ENCODE measurements around the gene NTRK2.
A peak's percentile ranks its signal among the peaks of the same experiment; 100 is the strongest.

NTRK2 gene

DNA sequence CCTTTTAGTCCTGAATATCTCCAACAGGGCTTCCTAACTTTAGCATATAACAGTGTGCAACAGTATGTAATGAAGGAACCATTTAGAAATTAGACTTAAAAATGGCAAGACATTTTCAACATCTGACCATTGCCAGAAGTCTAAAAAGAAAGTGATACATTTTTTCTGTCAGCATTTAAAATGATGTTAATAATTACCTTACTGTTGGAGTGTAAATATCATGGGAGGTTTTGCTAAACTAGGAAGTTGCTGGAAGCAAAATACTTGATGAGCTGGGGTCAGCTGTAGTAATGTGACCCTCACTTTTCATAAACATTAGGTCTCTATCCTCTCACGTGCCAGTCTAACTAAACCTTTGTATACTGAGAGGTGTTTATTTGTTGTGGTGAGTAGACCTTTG, 68.8 kb downstream of the NTRK2 start:
- Mint-ChIP-seq H3K27me3 (no peaks in the 10 kb centered on the region), H3K27ac (no peak overlapping the region)
- no peak for ATAC-seq

DNA sequence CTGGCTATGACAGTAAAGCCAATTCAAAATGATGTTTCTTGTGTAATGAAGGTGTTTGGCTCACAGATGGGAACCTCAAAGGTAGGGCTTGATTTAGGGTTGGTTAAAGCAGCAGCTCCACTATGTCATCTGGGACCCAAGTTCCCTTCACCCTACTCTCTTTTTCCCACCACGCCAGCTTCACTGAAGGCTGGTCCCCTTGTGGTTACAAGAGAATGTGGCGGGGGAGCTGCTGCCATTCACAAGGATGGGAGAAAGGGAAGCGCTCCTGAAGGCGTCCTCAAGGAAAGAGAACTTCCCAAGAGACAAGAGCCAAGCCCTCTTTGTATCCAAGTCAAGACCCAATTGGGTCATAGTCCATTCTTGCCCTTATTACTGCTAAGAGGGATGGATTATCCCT, 72.7 kb downstream of the NTRK2 start:
- no peak overlapping the region for H3K4me3 Mint-ChIP-seq
- no peaks in the 10 kb centered on the region for H3K4me1 Mint-ChIP-seq
- no peak for ATAC-seq
- H3K27ac Mint-ChIP-seq = no peak overlapping the region
- H3K27me3 Mint-ChIP-seq = no peaks in the 10 kb centered on the region
- H3K9me3 Mint-ChIP-seq = no peaks in the 10 kb centered on the region
- H3K36me3 Mint-ChIP-seq = no peaks in the 10 kb centered on the region

More for the DNA sequence above, 68.8 kb downstream of the NTRK2 start:
- Mint-ChIP-seq H3K4me3 (no peak overlapping the region), H3K4me1 (no peaks in the 10 kb centered on the region), H3K9me3 (peaks cover 4% of the 10 kb centered on the region), H3K36me3 (no peaks in the 10 kb centered on the region)

DNA sequence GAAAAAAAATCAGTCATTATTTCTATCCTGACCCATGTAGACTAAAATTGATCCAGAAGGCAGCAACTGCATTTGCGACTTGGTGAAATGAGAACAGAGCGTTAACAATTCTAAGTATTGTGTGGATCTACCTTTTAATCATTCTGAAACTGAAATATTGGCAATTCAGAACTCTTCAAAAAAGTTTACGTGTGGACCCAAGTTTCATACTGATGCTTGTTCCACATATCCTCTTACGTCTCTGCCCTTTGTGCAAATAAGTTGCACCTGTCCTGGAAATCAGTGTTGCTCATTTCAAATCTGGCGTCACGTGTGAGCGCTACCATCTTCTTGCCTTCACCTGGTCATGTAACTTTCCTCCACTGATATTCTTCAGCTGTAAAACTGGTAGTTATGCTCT, 74.7 kb downstream of the NTRK2 start:
- no peak overlapping the region for H3K27ac Mint-ChIP-seq
- H3K9me3 Mint-ChIP-seq = peaks cover 2% of the 10 kb centered on the region
- H3K4me3 Mint-ChIP-seq = no peak overlapping the region
- ATAC-seq = peak; percentile 57
- no peaks in the 10 kb centered on the region for H3K36me3 Mint-ChIP-seq
- no peaks in the 10 kb centered on the region for H3K4me1 Mint-ChIP-seq
- H3K27me3 Mint-ChIP-seq = no peaks in the 10 kb centered on the region

DNA sequence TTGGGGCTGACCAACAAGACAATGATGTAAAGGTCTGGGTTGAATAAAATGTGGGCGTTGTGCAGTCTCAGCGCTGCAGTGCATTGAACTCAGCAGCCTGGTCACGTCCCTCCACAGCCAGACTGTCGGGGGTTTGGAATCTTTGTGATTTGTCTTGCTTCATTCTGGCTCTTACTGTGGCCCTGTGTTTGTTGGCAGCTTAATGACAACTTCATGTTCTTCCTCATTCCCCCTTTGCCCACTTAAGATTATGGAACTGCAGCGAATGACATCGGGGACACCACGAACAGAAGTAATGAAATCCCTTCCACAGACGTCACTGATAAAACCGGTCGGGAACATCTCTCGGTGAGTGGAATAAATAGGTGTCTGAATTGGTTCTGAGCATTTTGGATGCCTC, 75.2 kb downstream of the NTRK2 start:
- H3K9me3 Mint-ChIP-seq = peaks cover 2% of the 10 kb centered on the region
- no peak for ATAC-seq
- no peak overlapping the region for H3K27ac Mint-ChIP-seq
- no peaks in the 10 kb centered on the region for H3K4me1 Mint-ChIP-seq
- no peaks in the 10 kb centered on the region for H3K36me3 Mint-ChIP-seq
- no peak overlapping the region for H3K4me3 Mint-ChIP-seq
- H3K27me3 Mint-ChIP-seq = no peaks in the 10 kb centered on the region

DNA sequence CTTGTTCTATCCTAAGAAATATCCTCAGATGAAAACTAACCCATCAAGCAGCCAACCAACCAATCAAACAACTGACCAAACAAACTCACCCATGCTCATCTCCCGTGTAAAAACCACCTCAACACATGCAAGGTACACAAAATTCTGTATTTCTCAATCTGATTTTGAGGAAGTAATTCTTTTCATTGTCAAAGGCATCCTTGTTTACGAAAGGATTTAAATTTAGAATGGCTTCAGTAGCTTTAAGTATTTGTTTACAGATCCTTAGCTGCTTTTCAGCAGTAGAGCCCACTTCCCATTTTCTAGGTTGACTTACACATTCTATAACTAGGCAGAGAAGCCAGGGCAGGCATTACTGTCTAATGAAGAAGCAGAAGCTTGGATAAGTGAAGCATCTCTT, 78.6 kb downstream of the NTRK2 start:
- Mint-ChIP-seq H3K36me3 (no peaks in the 10 kb centered on the region), H3K27me3 (no peaks in the 10 kb centered on the region), H3K27ac (no peak overlapping the region), H3K9me3 (peaks cover 2% of the 10 kb centered on the region), H3K4me1 (peaks cover 6% of the 10 kb centered on the region), H3K4me3 (no peak overlapping the region)
- no peak for ATAC-seq

DNA sequence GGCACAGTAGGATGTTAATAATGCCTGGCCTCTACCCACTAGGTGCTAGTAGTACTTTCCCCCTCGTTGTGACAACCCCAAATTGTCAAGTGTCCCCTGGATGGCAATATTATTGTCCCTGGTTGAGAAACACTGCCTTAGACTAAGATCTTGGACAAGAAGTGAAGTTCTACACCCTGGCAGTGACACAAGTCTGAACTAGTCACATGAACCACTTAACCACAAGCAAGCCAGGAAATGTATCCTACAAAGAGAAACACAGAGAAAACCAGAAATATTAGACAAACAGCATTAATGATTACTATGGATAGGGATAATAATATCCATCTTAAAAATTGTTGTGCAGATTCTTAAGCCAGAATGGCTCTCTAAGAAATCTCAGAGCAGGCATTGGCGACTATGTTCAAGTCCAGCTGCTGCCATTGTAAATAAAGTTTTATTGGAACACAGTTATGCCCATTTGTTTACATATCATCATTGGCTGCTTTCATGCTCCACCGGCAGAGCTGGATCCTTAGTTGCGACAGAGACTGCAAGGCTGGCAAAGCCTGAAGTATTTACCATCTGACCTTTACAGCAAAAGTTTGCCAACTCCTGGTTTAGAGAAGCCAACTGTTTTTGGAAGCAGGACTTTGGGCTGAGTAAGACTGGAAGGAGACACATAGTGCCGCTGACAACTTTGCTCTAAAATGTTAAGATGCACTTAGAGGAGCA, 80.8 kb downstream of the NTRK2 start:
- Mint-ChIP-seq H3K27ac (no peak overlapping the region), H3K27me3 (no peaks in the 10 kb centered on the region), H3K9me3 (peaks cover 2% of the 10 kb centered on the region), H3K36me3 (no peaks in the 10 kb centered on the region), H3K4me1 (peaks cover 18% of the 10 kb centered on the region), H3K4me3 (no peak overlapping the region)
- ATAC-seq = no peak

DNA sequence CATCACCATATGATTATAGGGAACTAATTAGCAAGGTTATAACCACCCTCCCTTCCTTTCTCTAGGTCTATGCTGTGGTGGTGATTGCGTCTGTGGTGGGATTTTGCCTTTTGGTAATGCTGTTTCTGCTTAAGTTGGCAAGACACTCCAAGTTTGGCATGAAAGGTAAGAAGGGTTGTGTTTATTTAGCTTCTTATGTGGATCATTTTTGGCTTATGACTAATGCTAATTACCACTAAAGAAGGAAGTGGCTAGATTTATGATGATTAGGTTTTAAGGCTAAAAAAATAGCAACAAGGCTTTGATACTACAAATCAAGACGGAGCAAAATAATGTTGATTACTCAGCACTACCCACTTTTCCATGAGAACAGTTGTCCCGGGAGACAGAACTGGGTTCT, 82.4 kb downstream of the NTRK2 start:
- no peak for ATAC-seq
- peaks cover 18% of the 10 kb centered on the region for H3K4me1 Mint-ChIP-seq
- H3K27me3 Mint-ChIP-seq = no peaks in the 10 kb centered on the region
- no peak overlapping the region for H3K27ac Mint-ChIP-seq
- H3K36me3 Mint-ChIP-seq = no peaks in the 10 kb centered on the region
- peaks cover 2% of the 10 kb centered on the region for H3K9me3 Mint-ChIP-seq
- H3K4me3 Mint-ChIP-seq = no peak overlapping the region

DNA sequence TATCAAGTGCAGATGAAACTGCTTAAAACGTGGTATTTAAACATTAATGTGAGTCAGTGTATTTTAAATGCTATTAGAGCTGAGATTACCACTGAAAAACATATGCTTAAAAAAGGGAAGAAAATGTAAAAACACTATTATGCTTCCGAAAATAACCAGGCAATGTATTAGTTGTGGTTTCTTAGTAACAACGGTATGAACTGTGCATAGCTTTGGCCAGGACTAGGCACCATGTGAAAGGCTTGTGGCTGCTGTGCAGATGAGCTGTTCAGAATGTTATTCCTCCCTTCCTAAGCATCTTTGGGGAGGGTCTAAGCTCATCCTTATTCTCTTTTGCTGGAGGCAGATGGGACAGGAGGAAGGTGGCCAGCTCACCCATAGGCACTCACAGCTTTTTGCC, 84.9 kb downstream of the NTRK2 start:
- H3K27me3 Mint-ChIP-seq = no peaks in the 10 kb centered on the region
- no peak overlapping the region for H3K27ac Mint-ChIP-seq
- H3K9me3 Mint-ChIP-seq = no peaks in the 10 kb centered on the region
- no peaks in the 10 kb centered on the region for H3K36me3 Mint-ChIP-seq
- H3K4me1 Mint-ChIP-seq = peaks cover 23% of the 10 kb centered on the region
- H3K4me3 Mint-ChIP-seq = no peak overlapping the region
- ATAC-seq = no peak

DNA sequence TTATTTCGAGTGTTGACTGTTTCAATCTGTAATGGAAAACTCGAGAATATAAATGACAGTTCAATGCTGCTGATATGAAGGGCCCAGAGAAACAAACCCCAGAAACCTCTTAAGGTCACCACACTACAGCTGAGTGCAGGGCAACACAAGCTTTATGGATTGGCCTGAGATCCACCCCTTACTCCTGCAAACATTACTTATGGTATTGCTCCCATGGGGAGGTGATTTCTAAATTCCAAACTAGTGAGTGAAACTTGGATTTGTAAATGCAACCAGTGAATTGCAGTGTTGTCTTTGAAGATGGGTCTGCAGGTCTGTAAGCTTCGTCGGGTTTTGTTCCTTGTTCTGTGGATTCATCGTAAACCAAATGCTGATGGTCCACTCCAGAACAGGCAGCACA, 85.4 kb downstream of the NTRK2 start:
- H3K9me3 Mint-ChIP-seq = no peaks in the 10 kb centered on the region
- H3K27ac Mint-ChIP-seq = no peak overlapping the region
- H3K4me1 Mint-ChIP-seq = peaks cover 27% of the 10 kb centered on the region
- ATAC-seq = no peak
- H3K36me3 Mint-ChIP-seq = no peaks in the 10 kb centered on the region
- H3K27me3 Mint-ChIP-seq = no peaks in the 10 kb centered on the region
- no peak overlapping the region for H3K4me3 Mint-ChIP-seq

DNA sequence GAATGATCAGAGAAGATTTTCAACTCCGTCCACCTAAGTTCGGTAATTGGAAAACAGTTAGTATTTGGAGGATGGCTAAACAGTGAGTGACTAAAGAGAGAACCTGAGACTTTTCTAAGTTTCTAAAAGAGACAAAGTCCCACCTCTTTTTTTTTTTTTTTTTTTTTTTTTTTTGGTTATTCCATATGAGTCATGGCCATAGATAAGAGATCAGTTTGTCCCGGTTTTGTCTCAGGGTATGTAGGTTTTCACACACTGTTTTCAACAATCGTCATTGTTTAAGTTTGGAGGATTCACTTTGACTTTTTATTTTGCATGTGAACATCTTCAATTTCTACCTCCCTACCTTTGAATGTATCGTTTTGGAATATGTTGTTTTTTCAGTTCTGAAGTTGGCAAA, 85.9 kb downstream of the NTRK2 start:
- H3K4me1 Mint-ChIP-seq = peaks cover 28% of the 10 kb centered on the region
- no peaks in the 10 kb centered on the region for H3K36me3 Mint-ChIP-seq
- H3K9me3 Mint-ChIP-seq = no peaks in the 10 kb centered on the region
- H3K27me3 Mint-ChIP-seq = no peaks in the 10 kb centered on the region
- no peak overlapping the region for H3K4me3 Mint-ChIP-seq
- no peak overlapping the region for H3K27ac Mint-ChIP-seq
- ATAC-seq = no peak

DNA sequence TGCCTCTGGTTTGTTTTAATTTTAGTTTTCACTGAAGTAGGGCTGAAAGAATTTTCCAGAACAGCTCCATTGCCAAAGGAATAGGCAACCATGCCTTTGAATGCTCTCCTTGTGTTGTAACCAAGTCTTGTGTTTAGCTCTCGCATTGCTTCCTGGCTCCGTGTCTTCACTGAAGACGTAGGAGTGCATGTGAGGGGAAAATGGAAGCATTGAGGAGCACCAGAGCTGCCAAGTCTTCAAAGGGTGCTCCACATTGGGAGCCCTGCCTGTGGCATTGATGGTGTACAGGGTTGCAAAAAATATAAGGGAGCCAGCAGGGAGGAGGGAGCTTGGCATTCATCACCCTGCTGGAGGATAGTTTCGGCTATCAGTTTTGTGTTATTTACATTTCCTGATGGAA, 86.6 kb downstream of the NTRK2 start:
- H3K36me3 Mint-ChIP-seq = no peaks in the 10 kb centered on the region
- no peaks in the 10 kb centered on the region for H3K27me3 Mint-ChIP-seq
- ATAC-seq = no peak
- peaks cover 28% of the 10 kb centered on the region for H3K4me1 Mint-ChIP-seq
- H3K9me3 Mint-ChIP-seq = no peaks in the 10 kb centered on the region
- H3K27ac Mint-ChIP-seq = no peak overlapping the region
- H3K4me3 Mint-ChIP-seq = no peak overlapping the region

DNA sequence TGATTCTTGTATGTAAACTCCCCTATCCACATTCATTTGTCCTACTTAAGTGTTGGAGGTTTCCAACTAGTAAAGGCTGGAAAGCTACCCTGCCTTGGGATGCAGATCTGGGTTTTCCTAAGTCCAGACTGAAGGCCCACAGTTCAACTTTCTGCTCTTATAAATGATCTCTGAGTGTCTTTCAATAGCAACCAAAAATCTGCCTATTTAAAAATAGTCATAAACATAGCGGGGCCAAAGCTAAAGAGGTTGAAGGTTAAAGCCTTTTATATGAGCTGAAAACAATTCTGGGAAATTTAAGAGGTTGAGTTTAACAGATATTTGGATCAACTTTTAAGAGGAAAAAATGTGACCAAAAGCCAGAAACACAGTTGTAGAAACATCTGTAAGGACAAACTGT, 87.2 kb downstream of the NTRK2 start:
- no peak overlapping the region for H3K27ac Mint-ChIP-seq
- no peak overlapping the region for H3K4me3 Mint-ChIP-seq
- H3K27me3 Mint-ChIP-seq = no peaks in the 10 kb centered on the region
- no peaks in the 10 kb centered on the region for H3K36me3 Mint-ChIP-seq
- H3K4me1 Mint-ChIP-seq = peaks cover 26% of the 10 kb centered on the region
- ATAC-seq = no peak
- H3K9me3 Mint-ChIP-seq = no peaks in the 10 kb centered on the region

DNA sequence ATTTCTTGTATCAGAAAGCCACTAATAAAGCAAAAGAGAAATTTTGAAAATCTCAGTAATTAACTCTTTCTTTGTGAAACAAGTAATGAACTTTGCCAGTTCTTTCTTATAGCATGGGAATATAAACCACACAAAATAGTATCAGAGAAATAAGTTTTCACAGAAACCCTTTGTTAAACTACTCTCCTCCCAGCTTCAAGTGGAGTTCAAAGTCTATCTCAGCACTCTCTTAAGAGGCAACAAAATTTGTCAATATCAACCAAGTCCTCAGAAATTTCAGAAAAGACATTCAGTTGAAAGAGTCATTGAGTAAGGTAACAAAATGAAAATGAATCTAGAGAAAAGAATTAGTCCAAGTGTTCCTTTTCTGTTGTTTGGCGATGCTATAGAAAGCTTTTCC, 89.3 kb downstream of the NTRK2 start:
- Mint-ChIP-seq H3K4me1 (peaks cover 22% of the 10 kb centered on the region), H3K27me3 (no peaks in the 10 kb centered on the region), H3K4me3 (no peak overlapping the region), H3K27ac (peak overlapping the region; percentile 66), H3K9me3 (no peaks in the 10 kb centered on the region), H3K36me3 (no peaks in the 10 kb centered on the region)
- ATAC-seq = no peak

DNA sequence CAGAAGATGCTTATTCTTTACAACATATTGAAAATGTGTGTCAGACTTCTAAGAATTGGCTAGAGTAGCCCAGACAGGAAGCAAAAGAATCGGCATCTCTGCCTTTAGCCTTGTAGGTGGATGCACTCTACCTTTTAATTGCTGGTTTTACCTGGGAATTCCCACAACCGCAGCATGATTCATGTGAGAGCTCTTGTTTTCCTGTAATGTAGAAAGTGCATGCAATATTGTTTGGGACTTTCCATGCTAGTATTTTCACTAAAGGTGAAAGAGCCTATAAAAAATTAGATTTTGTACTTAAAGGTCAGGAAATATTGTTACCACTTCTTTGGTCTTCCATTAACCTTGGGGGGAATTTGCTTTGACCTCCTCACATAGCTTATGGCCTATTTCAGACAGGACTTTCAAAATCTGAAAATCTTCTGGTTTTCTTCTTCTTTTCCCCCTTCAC, 89.8 kb downstream of the NTRK2 start:
- no peaks in the 10 kb centered on the region for H3K27me3 Mint-ChIP-seq
- H3K4me1 Mint-ChIP-seq = peaks cover 18% of the 10 kb centered on the region
- H3K4me3 Mint-ChIP-seq = peak overlapping the region; percentile 12
- peak overlapping the region; percentile 66 for H3K27ac Mint-ChIP-seq
- H3K9me3 Mint-ChIP-seq = no peaks in the 10 kb centered on the region
- H3K36me3 Mint-ChIP-seq = no peaks in the 10 kb centered on the region
- ATAC-seq = peak; percentile 86

DNA sequence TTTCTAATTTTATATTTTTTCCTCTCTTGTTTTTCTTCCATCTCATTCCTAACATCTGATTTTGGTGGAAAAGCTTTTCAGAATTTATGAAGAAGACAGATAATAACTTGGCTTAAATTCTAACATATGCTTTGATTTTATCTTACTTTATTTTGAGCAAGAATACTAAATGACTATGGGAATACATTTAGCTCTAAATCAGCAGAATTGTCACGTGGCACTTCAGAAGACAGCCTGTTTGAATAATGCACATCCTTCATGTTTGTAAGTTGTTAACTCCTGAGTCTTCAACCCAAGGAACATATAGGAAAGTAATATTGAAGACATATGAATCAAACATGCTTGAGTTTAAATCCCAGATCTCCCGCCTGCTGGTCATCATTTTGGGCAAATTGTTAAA, 90.3 kb downstream of the NTRK2 start:
- Mint-ChIP-seq H3K27ac (peak overlapping the region; percentile 66), H3K36me3 (no peaks in the 10 kb centered on the region), H3K27me3 (no peaks in the 10 kb centered on the region), H3K4me1 (peaks cover 13% of the 10 kb centered on the region), H3K4me3 (peak overlapping the region; percentile 12), H3K9me3 (no peaks in the 10 kb centered on the region)
- no peak for ATAC-seq

DNA sequence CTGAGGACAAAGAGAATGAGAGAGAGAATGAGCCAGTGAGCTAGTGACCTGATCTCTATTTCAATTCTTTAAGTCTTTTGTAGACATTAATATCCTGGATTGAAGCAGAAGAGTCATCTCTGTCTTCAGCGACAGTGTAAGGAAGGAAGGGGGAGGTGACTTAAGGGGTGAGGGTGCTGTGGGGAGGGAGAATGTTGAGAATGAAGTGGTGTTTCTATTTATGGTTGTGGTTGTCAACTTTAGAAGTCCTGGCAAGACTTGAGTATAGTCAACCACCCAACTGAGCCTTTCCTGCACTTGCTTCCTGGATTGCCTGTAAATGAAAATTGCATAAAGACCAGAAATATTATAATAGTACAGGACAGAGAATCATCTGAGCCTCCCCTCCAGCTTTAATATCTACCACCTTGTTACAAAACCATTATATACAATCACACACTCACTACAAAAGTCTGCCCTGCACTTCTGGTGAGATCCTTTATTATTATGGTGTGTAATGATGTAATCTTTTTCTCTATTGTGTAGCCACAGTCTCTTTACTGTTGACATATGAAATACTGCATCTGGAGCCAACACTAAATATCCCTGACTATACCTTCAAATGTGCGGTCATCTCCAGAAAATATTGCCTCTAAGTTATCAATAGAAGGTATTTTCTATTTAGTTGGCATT, 91.7 kb downstream of the NTRK2 start:
- Mint-ChIP-seq H3K27ac (no peak overlapping the region), H3K4me1 (peaks cover 10% of the 10 kb centered on the region), H3K4me3 (no peak overlapping the region), H3K36me3 (no peaks in the 10 kb centered on the region), H3K9me3 (no peaks in the 10 kb centered on the region), H3K27me3 (no peaks in the 10 kb centered on the region)
- peak; percentile 41 for ATAC-seq

Data from stimulated activated memory B cell treated with anti-CD40 and anti-IgM and Interleukin-4, amounts not matched to agents 10 μg/mL and 1 μg/mL and 100 μg/mL, for 72 hours (primary cell).